Parathyroid adenoma (tissue), 2 donors: Measurements from ENCODE around the gene GNAS.

Experiments
- H2AFZ ChIP-seq: fragments of 300-600 bp; sonication (generic); one replicate; pipeline ENCODE4 v1.7.0; 2017; ENCODE audit warnings: antibody characterized with exemption, mild to moderate bottlenecking
- H3K27ac ChIP-seq: fragments of 300-600 bp; sonication (generic); one replicate; pipeline ENCODE4 v1.7.0; 2017
- H3K27me3 ChIP-seq: fragments of 300-600 bp; sonication (generic); one replicate; pipeline ENCODE4 v1.7.0; 2017; ENCODE audit warnings: low read length; ENCODE audit not compliant: control insufficient read depth, insufficient read depth
- H3K36me3 ChIP-seq: fragments of 300-600 bp; sonication (generic); one replicate; pipeline ENCODE4 v1.7.0; 2017; ENCODE audit warnings: low read length; ENCODE audit not compliant: control insufficient read depth, insufficient read depth
- H3K4me1 ChIP-seq: fragments of 300-600 bp; sonication (generic); one replicate; pipeline ENCODE4 v1.7.0; 2017; ENCODE audit warnings: control low read depth
- H3K4me2 ChIP-seq: fragments of 300-600 bp; sonication (generic); one replicate; pipeline ENCODE4 v1.7.0; 2017; ENCODE audit warnings: low read length
- H3K4me3 ChIP-seq: fragments of 300-600 bp; sonication (generic); one replicate; pipeline ENCODE4 v1.7.0; 2017; ENCODE audit warnings: low read depth, low read length
- H3K79me2 ChIP-seq: fragments of 300-600 bp; sonication (generic); one replicate; pipeline ENCODE4 v1.7.0; 2017; ENCODE audit warnings: control low read depth
- H3K9ac ChIP-seq: fragments of 300-600 bp; sonication (generic); one replicate; pipeline ENCODE4 v1.7.0; 2017; ENCODE audit warnings: mild to moderate bottlenecking
- H3K9me3 ChIP-seq: fragments of 300-600 bp; sonication (generic); one replicate; pipeline ENCODE4 v1.7.0; 2017; ENCODE audit warnings: low read length; ENCODE audit not compliant: control insufficient read depth
- CTCF ChIP-seq: fragments of 300-600 bp; sonication (generic); IDR thresholded peaks from one replicate; pipeline ENCODE4 v1.7.0; 2017; ENCODE audit warnings: antibody characterized with exemption, mild to moderate bottlenecking
- donor health status: primary hyperparathyroidism.

Gene GNAS

GRCh38 chr20:58899512-58899911 is 47.0 kb downstream of the GNAS start:
- H3K36me3 ChIP-seq, result no peaks in the 10 kb centered on the region
- no peaks in the 10 kb centered on the region for H3K9me3 ChIP-seq
- H3K9ac ChIP-seq, result no peak overlapping the region
- no peak for TF ChIP-seq CTCF
- H3K4me2 ChIP-seq, result no peak overlapping the region
- H3K4me3 ChIP-seq, result no peak overlapping the region
- peaks cover 81% of the 10 kb centered on the region for H3K79me2 ChIP-seq
- H3K4me1 ChIP-seq, result peaks cover 27% of the 10 kb centered on the region
- H3K27me3 ChIP-seq, result no peaks in the 10 kb centered on the region
- H2AFZ ChIP-seq, result no peak overlapping the region
- H3K27ac ChIP-seq, result no peak overlapping the region

GRCh38 chr20:58900397-58900796 is 47.9 kb downstream of the GNAS start:
- Histone ChIP-seq H3K4me1 (peaks cover 19% of the 10 kb centered on the region), H3K4me2 (no peak overlapping the region), H3K9me3 (no peaks in the 10 kb centered on the region), H2AFZ (no peak overlapping the region), H3K79me2 (peaks cover 72% of the 10 kb centered on the region), H3K36me3 (no peaks in the 10 kb centered on the region), H3K27ac (no peak overlapping the region), H3K4me3 (no peak overlapping the region), H3K27me3 (no peaks in the 10 kb centered on the region), H3K9ac (no peak overlapping the region)
- TF ChIP-seq CTCF, result no peak

- Histone ChIP-seq H3K4me3 (no peak overlapping the region), H3K27ac (no peak overlapping the region), H3K4me2 (no peak overlapping the region), H3K36me3 (no peaks in the 10 kb centered on the region), H3K9ac (no peak overlapping the region), H3K9me3 (no peaks in the 10 kb centered on the region), H3K27me3 (no peaks in the 10 kb centered on the region), H3K79me2 (peaks cover 60% of the 10 kb centered on the region), H2AFZ (no peak overlapping the region), H3K4me1 (peaks cover 14% of the 10 kb centered on the region)
- no peak for TF ChIP-seq CTCF
Observed at GRCh38 chr20:58901488-58902402, 49.2 kb downstream of the GNAS start.

- no peak overlapping the region for H3K9ac ChIP-seq
- H3K27ac ChIP-seq, result no peak overlapping the region
- H3K4me3 ChIP-seq, result no peak overlapping the region
Observed at GRCh38 chr20:58903614-58904013, 51.1 kb downstream of the GNAS start.

More at GRCh38 chr20:58903614-58904013, 51.1 kb downstream of the GNAS start:
- Histone ChIP-seq H3K36me3 (no peaks in the 10 kb centered on the region), H3K79me2 (peaks cover 41% of the 10 kb centered on the region), H3K27me3 (no peaks in the 10 kb centered on the region), H2AFZ (no peak overlapping the region), H3K9me3 (no peaks in the 10 kb centered on the region), H3K4me2 (no peak overlapping the region), H3K4me1 (peaks cover 16% of the 10 kb centered on the region)
- TF ChIP-seq CTCF, result no peak
